Activated T-cell treated with anti-CD3 and anti-CD28 coated beads, Interleukin-2, amount 50 U/mL, for 48 hours (primary cell): ENCODE results near the gene FGF18.
A peak's percentile ranks its signal among the peaks of the same experiment; 100 is the strongest.

Source experiments
- DNase-seq, 2 experiments: peaks; one replicate each; pipeline ENCODE4 v3.0.0-alpha.2; 2020

FGF18 gene

DNA sequence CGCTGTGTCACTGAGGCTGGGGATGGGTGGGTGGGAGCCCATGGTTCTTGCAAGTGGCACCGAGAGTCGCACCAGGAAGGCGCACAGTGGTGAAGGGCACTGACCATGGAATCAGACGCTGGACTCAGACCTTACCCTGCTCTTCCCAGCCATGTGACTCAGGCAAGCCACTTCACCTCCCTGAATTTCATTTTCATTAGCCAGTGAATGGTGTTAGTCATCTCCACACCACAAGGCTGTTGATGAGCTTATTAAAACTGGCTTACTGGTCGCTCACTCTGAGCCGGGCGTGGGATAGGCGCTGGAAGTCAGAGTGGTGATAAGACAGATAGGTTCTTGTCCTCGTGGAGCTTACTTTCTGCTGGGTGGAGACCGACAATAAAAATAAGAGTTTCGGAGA lies 25.1 kb downstream of the FGF18 start:
- no peak for DNase-seq

DNA sequence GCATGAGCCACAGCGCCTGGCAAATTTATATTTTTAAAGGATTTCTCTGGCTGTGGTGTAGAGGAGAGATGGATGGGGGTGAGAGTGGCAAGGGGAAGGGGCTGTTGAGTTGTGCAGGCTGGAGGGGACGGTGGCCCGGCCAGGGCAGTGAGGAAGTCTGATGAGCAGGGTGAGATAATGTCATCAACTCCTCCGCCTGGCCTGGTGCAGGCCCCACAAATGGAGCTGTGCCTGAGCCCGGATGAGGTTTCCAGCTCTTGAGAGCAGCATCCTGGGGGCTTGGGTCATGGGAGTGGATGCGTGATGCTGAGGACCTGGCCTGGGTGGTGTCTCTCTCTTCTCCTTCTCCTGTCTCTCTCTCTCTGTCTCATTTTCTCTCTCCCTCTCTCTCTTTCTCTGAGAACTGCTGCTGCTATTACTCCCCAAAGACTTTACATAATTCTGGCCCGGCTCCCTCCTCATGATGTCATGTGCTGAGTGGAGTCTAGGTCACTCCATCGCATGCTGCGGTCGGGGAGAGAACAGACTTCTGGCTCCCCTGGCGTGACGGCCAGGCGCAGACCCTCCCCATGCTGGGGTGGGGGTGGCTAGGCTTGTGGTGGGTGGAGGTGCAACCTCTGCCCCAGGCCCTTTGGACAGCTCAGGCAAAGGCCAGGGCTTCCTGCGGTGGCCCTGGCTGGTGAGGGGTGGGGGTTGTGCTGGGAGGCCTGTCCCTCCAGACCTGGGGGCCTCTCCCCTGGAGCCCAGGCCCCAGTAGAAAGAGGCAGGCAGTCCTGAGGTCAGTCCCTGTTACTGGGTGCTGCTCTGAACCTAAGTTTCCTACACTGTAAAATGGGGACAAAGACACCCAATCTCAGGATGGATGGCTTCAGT lies 26.4 kb downstream of the FGF18 start:
- DNase-seq: no peak

DNA sequence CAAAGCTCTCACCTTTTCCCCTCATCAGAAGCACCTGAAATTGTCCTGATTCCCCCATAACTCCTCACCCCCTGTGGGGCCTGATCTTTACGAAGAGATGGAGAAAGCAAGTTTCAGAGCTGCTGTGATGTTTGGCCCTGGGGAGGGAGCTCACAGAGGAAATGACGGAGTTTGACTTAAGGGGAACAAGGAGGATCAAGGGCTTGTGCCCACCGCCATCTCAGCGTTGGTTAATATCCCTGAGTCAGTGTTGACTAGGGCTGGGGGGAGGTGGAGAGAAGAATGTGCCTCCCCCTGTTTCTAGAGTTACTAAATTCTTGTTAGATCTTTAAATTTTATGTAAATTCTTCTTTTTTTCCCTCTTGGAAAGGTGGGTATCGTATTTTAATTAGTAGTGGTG lies 27.8 kb downstream of the FGF18 start:
- DNase-seq: no peak

DNA sequence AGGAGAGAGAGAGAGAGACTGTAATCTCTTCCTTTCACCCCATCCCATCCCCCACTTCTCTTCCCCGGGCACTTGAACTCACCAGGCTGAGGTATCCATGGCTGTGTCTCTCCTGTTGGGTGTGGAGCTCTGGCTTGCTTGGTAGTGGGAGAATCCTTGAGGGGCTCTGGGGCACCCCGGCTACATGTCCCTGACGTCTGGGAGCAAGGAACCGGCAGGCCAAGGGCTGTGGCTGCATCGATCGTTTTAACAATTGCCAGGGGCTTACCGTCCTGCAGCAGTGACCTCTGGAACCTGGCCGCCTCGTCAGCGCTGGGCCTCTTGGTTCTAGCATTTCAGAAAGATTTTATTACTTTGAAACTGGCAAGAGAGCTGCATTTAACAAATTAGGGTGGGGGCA lies 30.0 kb downstream of the FGF18 start:
- no peak for DNase-seq

DNA sequence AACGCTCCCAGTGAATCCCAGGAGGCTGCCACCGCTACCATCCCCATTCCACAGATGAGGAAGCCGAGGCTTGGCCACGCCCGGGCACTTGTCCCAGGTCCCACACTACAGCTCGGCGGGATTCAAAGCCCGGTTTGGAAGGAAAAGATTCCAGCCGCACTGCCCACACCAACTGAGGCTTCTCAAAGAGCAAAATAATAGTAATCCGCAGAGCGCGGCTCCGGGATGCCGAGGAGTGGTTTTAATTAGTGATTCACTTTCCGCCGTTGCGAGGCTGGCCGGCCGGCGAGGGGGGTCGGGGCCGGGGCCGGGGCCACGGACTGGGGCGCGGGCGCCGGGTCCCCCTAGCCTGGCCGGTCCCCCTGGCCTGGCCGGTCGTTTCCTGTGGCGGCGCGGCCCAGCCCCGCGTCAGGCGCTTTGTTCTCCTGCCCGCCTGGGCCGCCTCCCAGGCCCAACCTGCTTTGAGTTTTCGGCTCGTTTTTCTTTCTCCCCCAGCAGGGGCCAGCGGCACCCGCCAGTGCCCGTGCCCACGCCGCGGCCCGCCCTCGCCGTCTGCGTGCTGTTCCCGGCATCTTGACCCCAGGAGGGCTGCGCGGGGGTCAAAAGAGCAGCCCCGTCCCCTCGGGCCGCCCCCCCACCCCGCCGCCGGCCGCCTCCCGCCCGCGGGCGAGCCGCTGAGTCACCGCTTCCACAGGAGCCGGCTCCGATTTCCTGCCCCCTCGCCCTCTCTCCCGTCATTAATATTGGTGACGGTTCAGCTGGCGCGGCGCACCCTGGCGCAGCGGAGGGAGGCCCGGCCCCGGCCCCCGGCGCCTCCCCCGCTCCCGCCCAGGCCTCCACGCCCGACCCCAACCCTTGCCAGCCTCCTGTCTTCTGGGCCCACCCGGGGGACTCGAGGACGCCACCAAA lies 31.2 kb downstream of the FGF18 start:
- peak; percentile 34 to 42 for DNase-seq

DNA sequence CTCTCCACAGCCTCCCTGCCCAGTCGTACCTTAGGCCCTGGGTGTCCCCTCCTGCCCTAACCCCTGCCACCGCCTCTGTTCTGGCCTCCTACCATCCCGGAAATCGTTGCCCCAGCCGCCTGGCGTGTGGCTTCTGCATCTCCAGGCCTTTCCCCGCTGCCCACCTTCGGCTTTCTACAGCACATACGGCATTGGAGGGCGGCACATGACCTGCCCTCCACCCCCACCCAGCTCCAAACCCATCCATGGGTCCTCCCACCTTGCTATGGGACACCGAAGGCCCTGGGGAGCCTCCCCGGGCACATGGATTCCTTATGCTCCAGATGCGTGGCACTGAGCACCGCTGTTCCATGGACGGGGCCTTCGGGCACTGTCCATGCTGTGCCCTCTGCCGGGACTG lies 32.0 kb downstream of the FGF18 start:
- DNase-seq: no peak

DNA sequence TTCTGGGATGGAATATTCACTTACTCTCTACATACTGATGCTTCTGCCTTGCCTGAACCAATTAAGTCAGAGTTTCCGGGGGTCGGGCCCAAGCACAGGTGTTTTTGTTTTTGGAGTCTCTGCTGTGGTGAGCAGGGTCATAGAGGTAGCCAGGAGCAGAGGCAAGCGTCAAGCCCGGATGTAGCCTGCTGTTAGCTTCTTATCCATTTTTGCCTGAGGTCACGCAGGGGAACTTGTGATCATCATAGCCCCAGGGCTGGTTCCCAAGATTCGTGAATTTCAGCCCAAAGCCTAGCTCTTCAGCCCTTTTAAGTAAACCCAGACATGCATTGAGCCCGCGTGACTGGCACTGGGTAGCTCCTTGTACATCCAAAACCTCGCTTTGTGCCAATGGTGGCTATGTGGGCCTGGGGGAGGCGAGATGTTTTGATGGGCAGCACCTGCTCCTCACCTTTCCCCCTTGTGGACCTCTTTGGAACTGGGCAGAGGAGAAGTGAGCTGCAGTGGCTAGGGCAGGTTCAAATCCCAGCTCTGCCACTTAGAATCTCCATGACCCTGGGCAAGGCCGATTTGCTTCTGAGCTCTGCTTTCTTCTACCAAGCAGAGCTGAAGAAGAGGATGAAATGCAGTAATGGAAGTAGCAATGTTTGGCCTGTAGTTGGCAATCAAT lies 33.7 kb downstream of the FGF18 start:
- DNase-seq: no peak

DNA sequence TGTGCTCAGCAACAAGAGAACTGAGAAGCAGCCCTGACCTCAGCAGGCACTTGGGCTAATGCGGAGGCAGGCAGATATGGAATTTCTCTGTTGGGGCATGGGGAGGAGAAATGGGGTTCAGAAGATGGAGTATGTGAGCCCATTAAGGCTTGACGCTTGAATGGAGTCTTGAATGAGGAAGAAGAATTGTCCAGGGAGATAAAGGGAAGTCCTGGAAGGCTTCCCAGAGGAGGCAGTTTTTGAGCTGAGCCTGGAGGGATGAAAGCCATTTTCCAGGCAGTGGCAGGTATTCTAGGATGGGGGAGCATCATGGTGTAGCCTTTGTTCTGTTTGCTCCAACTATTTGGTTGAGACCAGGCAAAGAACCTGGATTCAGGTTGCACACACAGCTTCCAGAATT lies 34.5 kb downstream of the FGF18 start:
- DNase-seq: no peak

DNA sequence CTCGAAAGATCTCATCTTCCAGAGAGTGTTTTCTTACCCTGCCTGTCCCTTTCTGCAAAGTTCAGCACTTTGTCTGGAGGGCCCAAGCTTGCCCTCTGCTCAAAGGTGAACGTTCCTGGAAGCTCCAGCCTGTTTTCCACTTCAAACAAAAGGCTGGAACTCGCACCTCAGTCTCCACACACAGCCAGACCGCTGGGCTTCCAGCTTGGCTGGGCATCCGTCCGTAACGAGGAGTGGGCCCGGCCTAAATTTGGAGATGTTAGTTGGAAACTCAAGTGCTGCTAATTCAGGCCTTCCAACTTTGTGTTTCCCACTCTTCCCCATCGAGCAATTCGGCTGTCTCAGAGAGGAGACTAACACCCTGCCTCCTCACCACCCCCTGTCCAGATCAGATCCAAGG lies 35.1 kb downstream of the FGF18 start:
- DNase-seq: no peak

DNA sequence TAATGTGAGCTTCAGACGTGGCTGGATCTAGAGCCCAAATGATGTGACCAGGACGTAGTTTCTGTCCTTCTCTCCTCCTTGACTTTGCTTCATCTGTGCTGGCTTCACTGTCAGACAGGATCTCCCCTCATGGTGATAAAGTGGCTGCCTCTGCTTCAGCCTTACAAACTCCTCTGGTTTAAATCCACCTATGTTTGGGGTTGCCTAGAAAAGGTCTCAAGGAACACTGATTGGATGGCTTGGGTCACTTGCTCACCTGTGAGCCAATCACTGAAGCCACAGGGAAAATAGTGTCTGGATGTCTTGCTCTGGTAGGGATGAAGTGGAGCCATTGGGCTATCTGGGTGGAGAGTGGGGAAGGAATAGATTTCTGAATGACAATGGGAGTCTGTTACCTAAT lies 36.1 kb downstream of the FGF18 start:
- no peak for DNase-seq

DNA sequence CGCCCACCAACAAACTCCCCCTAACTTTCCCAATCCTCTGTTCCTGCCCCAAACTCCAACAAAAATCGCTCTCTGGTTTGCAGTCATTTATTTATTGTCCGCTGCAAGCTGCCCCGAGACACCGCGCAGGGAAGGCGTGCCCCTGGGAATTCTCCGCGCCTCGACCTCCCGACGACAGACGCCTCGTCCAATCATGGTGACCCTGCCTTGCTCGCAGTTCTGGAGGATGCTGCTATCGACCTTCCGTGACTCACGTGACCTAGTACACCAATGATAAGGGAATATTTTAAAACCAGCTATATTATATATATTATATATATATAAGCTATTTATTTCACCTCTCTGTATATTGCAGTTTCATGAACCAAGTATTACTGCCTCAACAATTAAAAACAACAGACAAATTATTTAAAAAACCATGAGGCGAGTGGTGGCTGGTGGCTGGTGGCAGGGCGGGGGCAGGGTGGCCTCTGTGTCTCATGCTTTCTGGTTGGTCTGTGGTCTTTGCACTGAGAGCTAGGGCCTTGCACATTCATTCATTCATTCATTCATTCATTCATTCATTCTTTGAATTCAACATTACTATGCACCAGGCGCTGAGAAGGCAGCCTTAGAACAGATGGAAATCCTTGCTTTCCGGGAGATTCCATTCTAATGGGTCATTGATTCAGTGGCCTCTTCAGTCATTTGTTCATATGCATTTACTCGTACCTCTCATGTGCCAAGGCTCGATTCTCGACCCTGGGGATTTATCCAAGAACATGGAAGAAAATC lies 37.9 kb downstream of the FGF18 start:
- DNase-seq: no peak

DNA sequence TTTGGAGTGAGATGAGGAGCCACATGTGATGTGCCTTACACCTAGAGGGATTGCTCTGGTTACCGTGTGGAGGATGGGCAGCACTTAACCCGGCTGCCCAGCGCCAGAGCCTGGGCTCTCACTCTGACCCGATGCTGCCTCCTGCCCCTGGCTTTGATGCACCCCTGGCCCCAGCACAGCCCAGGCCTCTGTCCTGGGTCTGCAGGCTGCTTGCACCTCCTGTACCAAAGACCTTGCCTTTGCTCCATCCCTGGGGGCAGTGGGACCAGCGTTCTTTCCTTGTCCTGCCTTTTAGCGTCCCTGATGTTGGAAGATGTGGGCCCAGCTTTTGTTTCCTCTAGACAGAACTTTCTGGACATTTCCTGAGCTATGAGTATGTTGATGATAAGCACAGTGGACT lies 40.4 kb downstream of the FGF18 start:
- no peak for DNase-seq

DNA sequence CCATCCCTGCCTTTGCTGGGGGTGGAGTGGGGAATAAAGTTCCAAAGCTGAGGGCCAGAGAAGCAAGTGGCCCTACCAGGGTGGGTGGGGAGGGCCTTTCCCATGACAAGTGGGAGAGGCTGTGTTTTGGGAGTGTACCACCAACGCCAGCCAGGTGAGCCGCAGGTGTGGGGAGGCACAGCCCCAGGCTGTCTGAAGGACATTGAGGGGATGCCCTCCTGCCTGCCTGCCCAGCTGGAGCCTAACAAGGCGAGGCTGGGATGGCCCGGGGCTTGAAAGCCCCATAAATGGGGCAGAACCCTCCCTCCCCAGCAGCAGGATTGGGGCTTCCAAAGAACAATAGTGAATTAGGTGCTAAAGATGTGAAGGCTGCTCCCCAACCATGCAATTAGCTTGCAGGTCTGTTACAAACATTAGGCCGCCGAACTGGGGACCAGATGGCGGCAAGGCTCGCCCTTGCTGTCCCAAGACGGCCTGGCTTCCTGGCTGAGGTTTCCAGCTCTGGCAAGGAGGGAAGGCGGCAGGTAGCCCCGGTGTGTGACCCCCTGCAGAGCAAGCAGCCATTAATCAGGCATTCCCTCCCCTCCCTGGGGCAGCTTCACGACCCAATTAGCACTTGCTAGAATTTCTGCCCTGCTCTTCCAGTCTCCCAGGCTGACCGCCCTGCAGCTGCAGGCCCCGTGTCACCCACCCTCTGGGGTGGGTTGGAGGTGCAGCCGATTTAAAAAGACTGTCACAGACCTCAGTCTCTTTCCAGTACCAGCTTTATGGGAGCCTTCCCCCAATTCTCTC lies 42.9 kb downstream of the FGF18 start:
- no peak for DNase-seq

DNA sequence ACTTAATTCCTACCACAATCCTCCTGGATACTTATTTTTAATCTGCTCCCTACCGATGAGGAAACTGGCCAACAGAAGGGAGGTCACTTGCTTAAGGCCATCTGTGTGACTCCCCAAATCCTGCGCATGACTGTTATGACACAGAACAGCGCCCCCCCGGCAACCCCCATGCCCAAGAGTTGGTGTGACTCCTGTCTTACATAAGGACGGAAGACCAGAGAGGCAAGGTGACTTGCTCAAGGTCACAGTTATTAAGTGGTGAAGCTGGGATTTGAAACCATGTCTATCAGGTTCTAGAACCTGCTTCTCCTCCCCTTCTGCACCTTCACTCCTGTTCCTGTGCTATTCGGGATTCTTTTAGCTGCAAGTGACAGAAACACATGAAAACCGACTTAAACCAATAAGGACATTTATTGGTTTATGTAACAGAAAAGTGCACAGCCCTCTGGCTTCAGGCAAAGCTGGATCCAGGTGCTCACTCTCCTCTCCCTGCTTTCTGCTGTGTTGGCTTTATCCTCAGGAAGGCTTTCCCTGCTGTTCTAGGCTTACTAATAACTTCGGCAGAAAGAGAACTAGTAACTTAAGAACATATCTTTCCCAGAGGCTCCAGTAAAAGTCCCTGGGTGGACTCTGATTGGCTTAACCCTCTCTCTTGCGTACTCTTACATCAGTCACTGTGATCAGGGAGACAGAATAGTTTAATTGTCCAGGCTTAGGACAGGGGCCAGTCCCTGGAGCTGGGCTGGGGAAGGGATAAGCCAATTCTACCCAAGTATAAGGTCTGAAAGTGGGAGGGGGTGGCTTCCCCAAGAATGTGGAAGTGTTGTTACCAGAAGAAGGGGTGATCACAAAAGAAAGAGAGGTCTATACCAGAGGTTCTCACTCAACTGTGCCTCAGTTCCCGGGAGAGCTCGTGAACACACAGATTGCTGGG lies 43.7 kb downstream of the FGF18 start:
- DNase-seq: no peak

DNA sequence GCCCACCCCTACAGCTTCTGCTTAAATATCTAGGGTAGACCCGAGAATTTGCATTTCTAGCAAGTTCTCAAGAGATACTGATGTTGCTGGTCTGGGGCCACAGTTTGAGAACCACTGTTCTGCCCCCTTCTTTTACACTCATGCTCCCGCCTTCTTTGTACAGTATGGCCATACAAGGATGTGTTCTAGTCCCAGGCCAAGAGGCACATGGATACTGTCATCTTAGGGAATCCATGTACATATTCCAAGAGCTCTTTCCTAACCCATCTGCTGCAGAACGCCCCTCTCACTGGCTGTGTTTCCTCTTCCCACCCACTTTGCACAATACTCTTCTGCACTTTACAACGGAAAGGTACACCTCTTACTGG lies 44.4 kb downstream of the FGF18 start:
- DNase-seq: no peak

DNA sequence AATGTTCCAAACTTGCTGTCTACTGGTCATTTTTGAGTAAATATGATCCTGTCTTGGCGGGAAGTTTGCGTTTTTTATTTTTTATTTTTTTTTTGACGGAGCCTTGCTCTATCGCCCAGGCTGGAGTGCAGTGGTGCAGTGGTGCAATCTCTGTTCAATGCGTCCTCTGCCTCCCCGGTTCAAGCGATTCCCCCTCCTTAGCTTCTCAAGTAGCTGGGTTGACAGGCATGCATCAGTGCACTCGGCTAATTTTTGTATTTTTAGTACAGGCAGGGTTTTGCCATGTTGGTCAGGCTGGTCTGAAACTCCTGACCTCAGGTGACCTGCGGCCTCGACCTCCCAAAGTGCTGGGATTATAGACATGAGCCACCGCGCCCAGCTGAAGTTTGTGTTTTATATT lies 45.4 kb downstream of the FGF18 start:
- DNase-seq: no peak

DNA sequence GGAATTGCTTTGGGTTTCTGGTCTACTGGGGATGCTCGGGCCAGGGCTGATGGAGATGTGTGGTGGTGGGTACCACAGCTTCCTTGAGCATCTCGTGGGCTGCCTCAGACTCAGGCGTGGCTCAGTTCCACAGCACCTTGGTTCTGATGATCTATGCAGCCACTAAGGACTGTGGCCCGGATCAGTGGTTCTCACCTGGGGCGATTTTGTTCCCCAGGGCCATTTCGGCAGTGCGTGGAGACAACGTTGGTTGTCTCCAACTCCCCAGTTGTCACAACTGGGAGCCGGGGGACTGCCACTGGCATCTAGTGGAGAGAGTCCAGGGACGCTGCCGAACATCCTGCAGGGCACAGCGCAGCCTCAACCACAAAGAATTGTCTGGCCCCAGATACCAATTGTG lies 47.7 kb downstream of the FGF18 start:
- DNase-seq: no peak

DNA sequence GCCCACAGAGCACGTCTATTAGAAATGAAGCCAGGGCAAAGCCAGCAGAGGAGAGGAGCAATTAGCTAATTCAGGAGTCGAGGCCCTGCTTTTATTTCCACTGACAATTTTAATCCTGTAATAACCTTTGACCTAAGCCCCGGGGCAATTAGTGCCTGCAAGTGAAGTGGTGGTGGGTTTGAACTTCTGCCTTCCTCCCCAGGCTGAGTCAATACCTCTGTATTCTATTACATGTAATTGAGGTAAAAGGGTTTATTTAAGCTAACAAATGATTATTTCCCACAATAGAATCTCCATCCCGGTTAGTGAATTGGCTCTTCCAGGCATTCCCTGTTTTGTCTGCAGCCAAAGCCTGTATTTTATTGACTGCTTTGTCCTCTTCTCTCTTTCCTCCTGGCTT lies 49.9 kb downstream of the FGF18 start:
- no peak for DNase-seq

DNA sequence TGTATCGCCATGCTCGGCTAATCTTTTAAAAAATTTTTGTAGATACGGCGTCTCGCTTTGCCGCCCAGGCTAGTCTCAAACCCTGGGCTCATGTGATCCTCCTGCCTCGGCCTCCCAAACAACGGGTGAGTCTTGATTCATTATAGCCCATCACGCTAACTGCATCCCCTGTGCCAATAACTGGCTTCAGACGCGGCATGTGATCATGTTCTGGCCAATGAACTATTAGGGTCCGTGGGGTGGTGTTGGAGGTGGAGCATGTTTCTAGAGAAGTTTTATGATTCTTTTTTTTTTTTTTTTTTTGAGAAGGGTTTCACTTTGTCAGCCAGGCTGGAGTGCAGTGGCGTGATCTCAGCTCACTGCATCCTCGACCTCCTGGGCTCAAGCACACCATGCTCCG lies 51.0 kb downstream of the FGF18 start:
- no peak for DNase-seq

DNA sequence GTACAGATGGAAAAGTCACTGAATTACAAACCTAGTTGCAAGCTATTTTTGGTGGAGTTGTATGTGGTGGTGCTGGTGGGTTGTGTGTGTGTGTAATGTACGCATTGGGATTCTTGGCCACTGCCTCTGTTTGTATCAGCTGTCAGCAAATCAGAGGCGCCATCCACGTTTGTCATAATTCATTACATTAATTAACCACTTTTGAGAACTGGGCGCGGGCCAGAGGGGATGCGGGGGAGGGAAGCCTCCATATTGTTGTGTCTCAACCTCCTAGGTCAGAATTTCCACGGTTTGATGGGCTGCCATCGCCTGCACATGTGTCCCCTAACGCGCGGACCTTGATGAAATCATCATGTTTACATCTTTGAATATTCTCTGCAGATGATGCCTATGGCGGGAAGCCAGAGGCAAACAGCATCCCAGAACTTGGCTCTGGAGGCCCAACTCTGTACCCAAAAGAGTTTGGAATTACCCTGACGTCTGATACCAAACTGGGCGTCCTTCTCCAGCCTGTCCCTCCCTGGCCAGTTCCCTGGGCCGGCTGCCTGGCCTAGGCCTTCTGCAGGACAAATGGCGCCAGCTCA lies 54.9 kb downstream of the FGF18 start:
- DNase-seq: no peak
